GM18519 (cell line): ENCODE results near the gene RBMS3.

Experiments
- ATAC-seq: cut with Tn5 transposase; IDR thresholded peaks from one replicate; pipeline ENCODE4 v1.9.1; 2021; ENCODE audit warnings: mild to moderate bottlenecking, moderate library complexity; ENCODE audit not compliant: unreplicated experiment, low FRiP score

Gene RBMS3

GRCh38 chr3:29822071-29822470 lies 541.2 kb downstream of the RBMS3 start:
- no peak for ATAC-seq

DNA sequence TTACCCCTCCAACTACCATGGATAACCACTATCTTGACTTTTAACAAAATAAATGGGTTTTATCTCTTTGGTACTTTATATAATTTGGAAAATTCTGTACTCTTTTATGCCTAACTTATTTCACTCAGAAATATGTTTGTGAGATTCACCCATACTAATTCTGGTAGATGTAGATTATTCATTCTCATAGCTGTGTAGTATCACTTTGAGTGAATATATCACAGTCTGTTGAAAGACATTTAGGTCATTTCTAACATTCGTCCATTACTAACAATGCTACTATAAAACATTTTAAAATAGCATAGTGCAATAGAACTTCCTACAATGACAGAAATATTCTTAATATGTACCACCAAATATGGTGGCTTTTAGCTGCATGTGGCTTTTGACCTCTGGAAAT lies 542.4 kb downstream of the RBMS3 start:
- no peak for ATAC-seq

GRCh38 chr3:29826712-29827111 lies 545.8 kb downstream of the RBMS3 start:
- ATAC-seq, result no peak

- ATAC-seq, result no peak
Observed at GRCh38 chr3:29827756-29828155, 546.9 kb downstream of the RBMS3 start.

DNA sequence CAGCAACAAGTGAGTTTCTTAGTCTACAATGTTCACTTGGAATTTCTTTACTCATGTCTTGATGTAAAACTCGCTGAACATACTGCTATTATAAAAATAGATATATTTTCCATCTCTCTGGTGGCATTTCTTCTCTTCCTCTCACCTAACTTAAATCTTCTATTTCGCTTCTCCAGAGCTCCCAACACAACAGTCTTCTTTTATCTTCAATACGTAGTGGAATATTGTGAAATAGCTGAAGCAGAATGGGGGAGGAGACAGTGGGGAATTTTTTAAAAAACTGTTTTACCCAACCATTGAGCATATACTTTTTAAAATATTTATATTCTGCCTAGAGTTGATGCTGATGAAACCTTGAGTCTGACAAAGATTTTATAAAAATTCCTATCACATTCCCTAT lies 548.5 kb downstream of the RBMS3 start:
- ATAC-seq, result no peak

- ATAC-seq, result no peak
Observed at GRCh38 chr3:29850641-29851040, 569.8 kb downstream of the RBMS3 start.

- ATAC-seq, result no peak
Observed at GRCh38 chr3:29852767-29853166, 571.9 kb downstream of the RBMS3 start.

DNA sequence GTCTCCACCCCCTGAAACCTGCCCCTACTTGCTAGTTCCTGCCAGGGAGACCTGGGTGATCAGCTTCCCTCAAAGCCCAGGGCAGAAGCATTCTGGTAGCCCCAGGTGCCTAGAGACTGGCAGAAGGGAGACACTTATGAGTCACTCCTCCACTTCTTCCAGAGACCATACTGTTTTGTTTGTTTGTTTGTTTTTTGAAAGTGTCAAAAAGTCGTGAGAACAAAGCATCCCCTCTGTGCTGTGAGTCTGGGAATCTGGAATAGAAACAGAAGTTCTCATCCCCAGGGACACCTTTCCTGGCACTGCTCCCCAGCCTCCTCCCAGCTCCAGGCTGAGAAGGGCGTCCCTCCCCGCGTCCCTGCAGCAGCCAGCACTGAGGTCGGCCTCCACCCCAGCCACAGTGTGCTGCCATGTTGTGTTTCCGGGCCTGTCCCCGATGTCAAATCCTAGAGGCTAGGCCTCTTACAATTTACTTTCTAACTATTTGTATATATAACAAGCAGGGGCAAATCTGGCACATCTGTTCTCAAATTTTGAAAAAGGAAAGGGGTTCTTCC lies 573.0 kb downstream of the RBMS3 start:
- ATAC-seq, result no peak

DNA sequence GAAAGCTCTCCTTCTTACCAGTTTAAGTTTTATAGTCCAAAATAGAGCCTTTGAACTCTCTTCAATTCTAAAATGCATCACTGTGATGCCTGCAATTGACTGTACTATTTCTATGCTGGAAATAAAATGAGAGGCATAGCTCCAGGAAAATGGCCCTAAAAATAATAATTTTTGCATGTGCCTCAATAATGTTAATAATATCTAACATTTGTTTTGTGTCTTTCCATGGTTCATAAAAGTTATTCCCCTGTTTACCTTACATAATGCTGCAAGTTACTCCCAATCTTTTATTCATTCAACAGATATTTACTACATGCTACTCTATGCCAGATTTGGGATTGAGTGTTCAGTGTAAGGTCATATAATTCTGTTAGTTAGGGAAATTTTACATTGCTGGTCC lies 574.0 kb downstream of the RBMS3 start:
- ATAC-seq, result no peak

- ATAC-seq, result no peak
Observed at GRCh38 chr3:29859726-29860270, 578.9 kb downstream of the RBMS3 start.

DNA sequence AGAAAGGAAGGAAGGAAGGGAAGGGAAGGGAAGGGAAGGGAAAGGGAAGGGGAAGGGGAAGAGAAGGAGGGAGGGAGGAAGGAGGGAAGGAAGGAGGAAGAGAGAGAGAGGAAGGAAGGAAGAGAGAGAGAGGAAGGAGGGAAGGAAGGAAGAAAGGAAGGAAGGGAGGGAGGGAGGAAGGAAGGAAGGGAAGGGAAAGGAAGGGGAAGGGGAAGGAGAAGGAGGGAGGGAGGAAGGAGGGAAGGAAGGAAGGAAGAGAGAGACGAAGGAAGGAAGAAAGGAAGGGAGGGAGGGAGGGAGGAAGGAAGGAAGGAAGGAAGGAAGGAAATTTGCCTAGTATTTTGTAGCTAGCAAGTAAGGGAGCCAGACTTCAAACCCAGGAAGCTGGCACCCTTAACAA lies 583.9 kb downstream of the RBMS3 start:
- ATAC-seq, result no peak

DNA sequence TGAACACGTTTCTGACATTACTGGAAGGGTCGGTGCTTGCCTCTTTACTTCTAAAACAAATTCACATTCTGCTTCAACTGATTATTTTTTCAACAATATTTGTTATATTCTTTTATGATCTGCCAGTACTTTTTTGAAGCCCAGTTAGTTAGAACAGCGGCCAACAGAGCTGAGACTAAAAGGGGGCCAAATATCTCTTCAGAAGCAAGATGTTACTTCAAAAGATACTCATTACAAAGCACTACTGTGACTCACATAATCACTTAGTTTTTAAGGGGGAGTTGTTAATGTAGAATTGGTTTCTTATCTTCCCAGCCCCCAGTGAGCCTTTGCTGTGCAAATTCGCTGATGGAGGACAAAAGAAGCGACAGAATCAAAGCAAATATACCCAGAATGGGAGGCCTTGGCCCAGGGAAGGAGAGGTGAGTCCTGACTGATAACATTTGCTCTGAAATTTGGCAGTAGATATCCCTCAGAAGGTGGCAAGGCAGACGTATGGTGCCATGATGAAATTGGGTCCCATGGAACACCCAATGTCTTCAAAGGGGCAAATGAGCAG lies 587.8 kb downstream of the RBMS3 start:
- no peak for ATAC-seq

DNA sequence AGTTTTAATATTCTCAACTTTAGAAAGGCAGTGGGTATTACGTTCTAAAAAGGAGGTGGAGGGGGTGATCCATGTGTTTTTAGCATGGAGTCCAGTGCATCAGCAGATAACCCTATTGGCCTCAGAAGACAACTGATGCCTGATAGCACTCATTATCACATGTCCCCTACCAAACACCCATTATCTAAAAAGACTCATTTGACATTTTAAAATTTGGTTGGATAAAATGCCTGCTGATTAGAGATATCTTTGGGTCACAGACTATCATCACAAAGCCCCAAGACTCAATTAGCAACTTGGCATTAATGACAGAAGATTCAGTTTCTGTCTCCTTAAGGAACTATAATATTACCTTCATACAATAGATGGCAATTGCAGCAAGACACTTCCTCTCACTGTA lies 589.3 kb downstream of the RBMS3 start:
- no peak for ATAC-seq

DNA sequence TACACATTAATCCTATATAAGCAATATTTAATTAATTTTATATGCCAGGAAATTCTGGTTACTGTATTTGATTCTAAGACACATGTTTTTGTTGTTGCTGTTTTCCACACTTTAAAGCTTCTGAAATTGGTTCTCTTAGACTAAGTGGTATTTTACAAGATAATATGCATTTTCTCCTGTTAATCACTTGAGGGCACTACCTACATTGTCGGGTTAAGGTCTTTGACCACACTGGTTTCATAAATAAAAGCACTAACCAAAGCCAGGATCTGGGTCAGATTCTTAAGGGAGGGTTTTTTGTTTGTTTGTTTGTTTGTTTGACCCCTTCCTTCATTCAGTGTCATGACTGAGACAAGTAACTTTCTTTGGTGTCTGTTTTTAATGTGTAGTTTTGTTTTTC lies 590.2 kb downstream of the RBMS3 start:
- ATAC-seq, result no peak

GRCh38 chr3:29880809-29881208 lies 599.9 kb downstream of the RBMS3 start:
- no peak for ATAC-seq

DNA sequence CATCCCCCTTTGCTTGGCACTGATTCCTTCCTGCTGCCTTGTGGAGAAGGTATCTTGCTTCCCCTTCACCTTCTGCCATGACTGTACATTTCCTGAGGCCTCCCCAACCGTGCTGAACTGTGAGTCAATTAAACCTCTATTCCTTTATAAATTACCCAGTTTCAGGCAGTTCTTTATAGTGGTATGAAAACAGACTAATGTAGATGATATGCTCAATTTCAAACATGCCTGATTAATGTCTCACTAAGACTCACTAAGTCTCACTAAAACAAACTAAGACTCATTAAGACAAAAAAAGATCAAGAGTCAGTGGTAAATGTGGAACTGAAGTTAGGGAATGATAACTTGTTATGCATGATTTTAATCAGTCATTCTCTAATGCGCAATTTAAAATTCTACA lies 606.6 kb downstream of the RBMS3 start:
- no peak for ATAC-seq

GRCh38 chr3:29889215-29889614 lies 608.3 kb downstream of the RBMS3 start:
- ATAC-seq, result no peak

DNA sequence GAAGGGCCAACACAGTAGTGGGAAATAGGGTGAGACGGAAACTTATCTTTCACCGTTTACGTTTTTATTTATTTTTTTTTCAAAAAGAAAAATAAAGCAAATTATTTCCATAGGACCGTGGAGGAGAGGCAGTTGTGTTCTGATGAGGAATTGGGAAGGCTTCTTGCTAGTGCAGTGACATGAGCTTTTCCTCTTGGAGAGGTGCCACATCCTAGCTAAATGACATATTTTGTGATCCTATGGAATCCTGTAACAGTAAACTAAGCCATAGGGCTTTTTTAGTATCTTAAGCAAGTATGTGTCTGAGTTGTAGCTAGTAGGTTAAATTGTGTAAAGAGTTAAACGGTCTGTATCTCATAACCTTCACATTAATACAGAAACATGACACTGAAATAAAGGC lies 609.9 kb downstream of the RBMS3 start:
- ATAC-seq, result no peak

GRCh38 chr3:29892976-29893554 lies 612.2 kb downstream of the RBMS3 start:
- ATAC-seq, result no peak

GRCh38 chr3:29896856-29897255 lies 616.0 kb downstream of the RBMS3 start:
- no peak for ATAC-seq

GRCh38 chr3:29898171-29898965 lies 617.5 kb downstream of the RBMS3 start:
- no peak for ATAC-seq
